GOT3 (cell line): ENCODE results near the gene FARP2.

Experiments used
- DNase-seq: peaks from one replicate; lab custom pipeline; 2025; ENCODE audit warnings: mixed read lengths; lab: John Stamatoyannopoulos, UW

FARP2 gene

DNA sequence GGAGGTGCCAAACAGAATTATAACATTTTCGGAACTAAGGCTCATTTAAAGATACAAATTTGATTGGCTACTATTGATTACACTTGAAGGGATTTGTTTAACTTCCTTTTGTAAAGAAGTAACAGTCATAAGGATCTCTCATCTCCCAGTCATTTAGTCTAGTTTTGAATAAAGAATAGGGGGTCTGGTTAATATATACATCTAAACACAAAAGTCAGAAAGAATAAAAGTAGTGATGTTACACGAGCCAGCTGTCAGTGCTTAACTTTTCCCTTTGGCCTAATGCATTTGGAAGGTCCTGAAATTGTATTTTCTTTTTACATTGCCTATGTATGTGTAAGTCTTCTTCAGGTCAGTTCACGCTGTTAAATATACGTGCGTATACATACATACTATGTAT lies 32.3 kb upstream of the FARP2 start:
- no peak for DNase-seq

DNA sequence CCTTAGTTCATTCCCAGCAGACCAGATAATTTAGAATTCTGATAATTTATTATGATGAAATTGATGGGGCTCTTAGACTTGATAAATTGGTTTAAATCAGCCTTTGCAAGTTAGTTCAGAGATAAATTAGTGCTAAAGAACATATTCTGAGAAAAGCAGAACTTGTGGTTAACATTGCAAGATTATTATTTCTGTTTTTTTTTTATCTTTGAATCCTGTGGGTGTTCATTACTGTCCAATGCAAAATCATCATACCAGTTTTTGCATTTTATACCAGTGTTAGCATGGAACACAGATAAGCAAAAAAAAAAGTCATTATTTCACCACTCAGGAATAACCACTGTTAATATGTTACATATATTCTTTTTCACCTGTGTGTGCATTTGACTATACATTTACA lies 31.3 kb upstream of the FARP2 start:
- no peak for DNase-seq

DNA sequence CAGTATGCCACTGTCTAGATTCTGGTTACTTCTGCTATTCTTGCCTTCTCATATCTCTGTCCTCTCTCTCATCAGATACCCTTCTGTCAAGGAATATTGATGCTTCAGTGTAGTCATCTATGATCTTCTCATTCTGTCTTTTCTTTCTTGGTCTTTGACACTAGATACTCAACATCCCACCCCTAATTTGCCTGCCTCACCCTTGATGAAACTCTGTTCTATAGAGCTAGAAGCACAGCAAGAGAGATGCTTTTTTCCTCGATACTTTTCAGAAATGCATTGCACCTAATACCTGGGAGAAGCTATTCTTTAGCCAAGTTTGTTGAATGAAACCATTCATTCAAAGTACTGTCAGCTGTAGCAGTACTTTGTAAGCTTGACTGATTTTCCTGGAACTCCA lies 30.8 kb upstream of the FARP2 start:
- DNase-seq: no peak

DNA sequence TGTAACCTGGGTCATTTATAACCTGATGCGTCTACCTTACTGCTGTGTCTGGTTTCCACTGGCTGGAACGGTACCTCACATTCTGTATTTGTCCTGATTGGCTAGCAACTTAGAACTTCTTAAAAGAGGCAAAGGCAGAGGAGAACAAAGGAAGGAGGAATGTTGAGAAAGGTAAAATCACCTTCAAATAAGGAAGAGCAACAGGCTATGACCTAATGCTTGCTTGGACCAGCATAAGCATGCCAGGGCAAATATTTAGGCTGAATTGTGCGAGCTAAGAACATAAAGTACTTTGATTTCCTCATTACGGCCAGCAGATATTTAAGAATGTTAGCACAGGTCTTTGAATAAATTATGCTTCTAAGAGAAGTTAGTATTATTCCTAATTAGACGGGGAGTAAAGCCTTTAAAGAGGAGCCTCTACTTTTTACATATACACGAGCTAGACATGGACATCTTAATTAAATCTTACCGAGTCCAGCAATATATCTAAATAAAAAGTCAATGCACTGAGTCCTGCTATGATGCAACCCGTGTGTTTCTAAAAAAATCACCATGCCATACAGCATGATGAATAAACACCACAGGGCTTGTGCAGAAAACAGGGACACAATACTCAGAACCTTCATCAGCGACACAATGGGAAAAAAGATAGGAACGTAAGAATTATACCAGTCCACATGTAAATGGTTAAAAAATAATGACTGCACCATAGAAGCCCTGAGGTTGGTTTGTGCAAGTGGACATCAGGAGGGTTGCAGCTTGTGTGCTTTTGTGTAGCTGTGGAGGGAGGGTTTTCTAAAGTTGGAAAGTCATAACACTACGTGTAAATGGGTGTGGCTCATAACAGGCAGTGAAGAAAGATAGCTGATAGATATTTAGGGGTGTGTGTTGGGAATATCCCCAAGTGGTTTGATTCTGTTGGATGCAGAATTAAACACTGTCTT lies 26.1 kb upstream of the FARP2 start:
- no peak for DNase-seq

DNA sequence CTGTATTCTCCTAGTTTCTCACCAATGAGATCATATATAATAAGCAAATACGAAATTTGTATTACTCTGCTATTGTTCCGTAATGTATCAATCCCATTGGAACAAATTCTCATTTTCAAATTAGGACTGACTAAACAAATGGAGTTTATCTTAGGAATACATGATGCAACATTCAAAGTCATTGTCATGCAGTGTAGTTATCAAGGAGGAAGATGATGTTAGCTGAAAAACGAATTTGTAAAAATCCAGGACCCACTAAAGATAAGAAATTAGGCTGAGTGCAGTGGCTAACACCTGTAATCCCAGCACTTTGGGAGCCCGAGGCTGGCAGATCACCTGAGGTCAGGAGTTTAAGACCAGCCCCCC lies 25.5 kb upstream of the FARP2 start:
- no peak for DNase-seq

DNA sequence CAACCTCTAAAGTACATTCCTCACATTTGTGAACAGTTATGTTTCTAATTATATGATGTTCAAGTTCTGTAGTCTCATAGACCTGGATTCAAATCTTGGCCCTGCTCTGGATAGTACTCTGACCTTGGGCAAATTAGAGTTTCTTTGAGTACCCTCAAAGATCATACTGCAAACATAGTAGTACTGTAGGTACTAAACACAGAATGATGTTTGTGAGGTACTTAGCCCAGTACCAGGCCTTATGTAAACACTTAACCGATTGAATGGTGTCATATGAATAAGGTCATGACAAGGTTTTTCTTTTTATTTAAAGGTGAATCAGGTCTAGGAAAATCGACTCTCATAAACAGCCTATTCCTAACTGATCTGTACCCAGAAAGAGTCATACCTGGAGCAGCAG lies 21.3 kb upstream of the FARP2 start:
- no peak for DNase-seq

DNA sequence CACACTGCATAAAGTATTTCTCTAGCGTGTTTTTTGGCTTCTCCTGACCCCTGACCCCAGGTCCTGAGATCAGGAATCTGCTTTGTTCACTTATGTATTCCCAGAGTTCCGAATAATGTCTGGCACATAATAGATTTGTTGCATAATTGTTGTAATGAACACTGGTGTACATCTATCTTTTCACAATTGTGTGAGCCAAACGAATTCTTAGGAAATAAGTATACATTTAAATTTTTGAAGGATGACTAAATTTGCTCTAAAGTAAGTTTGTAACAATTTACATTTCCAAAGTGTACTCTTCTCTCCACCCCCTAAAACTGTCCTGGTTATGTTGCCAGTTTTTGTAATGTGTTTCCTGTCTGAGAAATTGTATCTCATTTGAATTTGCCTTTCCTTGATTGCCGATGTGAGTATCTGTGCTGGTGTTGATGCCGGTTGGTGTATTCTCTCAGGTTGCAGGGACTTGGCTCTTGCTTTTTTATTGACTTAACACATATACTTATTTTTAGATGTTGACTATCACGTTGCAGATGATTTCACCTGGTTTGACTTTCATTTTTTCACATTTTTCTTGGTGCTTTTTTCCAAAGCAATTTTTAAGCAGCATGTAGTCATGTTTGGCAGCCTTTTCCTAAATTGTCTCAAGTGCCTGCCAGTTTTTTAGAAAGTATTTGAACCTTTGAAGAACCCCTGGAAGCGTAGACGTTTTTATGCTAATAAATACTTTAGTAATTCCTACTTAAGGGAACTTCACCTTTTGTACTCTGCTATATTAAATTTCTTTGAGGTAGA lies 16.1 kb upstream of the FARP2 start:
- no peak for DNase-seq

DNA sequence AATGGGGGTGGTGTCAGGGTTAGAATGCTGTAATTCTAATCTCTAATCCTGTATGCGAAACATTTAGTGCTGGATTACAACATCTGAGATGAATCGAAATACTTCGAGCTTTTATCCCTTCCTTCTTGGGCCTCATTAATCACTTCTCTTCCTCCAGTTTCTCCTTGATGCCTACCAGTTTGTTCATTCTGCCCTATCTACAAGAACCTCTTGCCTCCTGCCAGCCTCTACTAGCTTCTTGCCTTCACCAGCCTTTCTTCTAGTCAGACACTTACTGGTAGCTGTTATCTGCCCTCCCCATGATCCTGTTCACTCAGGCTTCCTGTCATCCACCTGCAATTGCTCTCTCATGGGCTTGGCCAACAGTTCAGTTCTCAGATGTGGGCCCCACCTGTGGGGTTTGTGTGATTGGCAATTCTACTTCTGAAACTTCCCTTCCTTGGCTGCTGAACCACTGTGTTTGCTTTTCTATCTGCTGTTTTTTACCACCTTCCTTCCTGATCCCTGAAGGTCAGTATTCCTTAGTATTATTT lies 15.4 kb upstream of the FARP2 start:
- DNase-seq: no peak

DNA sequence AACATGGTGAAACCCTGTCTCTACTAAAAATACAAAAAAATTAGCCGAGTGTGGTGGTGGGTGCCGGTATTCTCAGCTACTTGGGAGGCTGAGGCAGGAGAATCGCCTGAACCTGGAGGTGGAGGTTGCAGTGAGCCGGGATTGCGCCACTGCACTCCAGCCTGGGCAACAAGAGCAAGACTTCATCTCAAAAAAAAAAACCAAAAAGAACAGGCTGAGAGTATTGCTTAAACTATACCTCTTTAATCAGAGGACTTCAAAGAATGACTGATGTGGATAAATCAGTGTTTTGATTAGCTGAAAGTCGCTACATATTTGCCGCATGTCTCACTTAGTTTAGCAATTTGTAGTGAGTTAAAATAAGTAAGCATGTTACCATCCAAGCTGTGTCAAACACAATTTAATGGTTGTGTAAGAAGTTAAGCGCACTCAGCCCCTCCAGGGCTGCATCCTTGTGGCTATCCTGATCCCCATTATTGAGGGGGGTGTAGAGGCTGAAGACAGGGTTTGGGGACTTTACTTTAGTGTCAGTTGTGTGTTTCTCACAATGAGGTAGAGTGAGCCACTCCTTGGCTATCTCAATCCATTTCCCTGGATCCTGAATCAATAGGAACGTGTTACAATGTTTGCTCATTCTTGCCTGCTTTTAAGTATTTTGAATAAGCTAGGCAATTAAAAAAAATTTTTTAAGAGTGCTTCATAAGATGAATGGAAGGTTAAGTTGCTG lies 11.0 kb upstream of the FARP2 start:
- DNase-seq: no peak

DNA sequence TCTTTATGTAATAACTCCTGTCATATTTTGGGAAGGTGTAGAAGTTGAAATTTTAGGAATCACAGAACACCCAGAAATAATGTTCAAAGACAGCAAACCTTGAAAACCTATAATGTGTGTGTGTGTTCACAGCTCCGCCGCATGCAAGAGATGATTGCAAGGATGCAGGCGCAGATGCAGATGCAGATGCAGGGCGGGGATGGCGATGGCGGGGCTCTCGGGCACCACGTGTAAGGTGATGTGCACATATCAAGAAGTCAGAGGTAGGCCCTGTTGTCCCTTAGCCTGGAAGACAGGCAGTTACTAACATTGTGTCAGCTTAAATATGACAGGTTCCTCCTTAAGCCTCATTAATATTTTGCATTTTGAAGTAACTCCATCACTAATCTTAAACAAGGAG lies 6.1 kb upstream of the FARP2 start:
- DNase-seq: no peak

DNA sequence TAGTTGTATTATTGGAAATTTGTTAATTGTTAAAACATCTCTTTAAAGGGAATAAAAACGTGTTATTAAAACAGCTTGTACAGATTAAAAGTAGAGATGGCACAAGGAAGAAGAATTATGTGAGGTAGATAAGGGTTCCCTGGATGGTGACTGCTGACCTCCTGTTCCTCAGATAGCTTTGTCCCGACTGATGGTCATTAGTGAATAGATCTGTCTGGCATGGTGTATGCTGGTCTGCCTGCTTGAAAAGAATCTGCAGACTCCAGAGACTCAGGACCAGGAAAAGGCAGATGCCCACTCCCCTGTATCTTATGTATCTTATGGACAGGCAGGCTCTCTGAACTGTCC lies 5.6 kb upstream of the FARP2 start:
- no peak for DNase-seq

DNA sequence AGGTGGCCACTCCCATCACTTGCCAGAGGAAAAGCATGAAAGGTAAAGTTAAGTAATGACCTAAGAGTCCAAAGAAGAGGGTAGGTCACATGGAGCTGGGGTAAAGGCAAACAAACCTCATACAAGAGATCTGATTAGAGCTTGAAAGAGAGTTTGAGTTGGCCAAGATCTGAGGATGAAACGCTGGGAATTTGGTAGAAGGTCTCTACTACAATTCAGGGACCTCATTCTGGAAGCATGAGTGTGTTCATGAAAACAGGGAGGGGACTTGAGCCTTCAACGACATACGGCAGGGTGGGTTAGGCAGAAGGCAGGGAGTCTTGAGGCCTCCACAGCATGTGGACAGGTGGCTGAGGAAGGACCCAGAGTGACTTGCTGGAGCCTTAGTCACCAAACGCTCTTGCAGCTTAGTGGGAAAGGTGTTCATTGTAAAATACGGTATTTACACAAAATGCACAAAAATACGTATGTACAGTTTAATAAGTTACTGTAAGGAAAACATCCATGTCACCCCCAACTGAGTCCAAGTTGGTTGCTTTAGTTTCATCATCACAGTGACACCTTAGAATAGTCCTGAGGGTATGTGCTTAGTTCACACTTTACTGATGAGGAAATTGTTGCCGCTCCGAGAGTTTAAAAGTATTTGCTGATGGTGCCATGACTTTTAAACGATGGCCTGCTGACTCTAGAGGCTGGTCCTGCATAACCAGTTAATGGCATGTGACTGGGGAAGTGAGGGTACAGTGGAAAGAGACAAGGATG lies 5.0 kb upstream of the FARP2 start:
- DNase-seq: no peak

DNA sequence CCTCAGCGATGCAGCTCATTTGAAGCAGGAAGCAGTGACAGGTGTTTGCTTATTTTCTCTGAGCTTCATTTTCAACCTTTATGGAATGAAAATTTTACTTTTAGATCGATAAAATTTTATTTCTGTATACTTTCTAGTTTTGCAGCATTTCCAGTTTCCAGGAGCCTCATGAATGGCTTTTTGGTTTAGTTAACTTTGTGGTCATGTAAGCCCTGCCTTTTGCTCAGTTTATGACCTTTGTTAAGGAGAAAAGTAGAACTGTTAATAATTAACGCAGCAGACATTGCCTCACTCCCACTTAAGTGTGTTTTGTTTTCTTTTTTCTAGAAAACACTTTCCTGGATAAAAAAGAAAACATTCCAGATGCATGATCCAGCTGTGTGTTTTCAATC lies 4.4 kb upstream of the FARP2 start:
- no peak for DNase-seq

DNA sequence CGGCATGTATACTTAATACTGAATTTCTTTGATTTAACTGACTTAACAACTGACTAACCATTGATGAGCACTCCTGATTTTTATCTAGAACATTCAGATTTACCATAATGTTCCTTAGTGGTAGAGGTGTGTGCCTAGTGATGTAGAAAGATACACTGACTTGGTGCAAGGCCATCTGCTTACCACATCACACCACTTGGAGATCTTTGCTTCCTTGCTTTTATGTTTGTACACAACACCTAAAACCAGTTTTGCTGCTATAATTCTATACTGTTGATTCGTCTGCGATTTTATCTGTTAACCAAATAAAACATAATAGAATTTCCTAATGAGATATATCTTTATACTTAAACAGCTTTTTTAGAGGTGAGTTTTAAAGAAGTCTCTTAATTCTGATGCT lies 3.9 kb upstream of the FARP2 start:
- DNase-seq: no peak

DNA sequence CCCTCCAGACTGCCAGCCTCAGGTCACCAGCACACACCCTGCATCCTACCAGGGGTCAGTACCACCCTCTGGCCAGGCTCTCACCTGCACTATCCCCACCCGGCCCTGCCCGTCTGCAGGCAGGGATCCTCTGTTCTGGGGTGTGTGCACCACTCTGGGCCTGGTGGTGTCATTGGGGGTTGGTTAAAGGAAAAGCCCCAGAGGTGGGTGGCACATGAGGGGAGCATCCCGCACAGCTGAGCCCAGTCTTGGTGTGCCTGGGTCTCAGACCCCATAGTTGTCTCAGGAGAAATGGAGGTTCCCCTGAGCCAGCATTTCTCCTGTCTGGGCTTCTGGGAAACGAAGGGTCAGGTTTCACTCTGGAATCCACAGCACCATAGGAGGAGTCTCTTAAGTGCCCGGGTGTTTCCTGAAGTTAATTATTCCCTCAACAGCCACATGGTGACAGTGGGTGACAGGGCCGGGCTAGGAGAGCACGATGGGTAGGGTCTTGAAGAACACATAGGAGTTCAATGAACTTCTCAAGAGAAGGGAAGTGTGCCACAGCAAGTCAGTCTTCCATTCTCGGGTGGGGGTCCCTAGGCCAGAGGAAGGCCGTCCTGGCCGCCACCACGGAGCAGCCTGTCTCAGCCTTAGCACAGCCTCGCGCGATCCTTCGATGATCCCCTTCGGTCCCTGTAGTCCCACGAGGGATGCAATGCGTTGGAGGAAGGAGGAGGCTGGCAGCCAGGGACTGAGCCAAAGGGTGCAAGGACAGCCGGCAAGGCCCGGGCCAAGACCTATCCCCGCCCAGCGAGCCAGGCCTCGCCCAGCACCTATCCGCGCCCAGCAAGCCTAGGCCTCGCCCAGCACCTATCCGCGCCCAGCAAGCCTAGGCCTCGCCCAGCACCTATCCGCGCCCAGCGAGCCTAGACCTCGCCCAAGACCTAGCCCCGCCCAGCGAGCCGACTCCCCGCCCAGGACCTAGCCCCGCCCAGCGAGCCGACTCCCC lies 1.1 kb upstream of the FARP2 start:
- no peak for DNase-seq

DNA sequence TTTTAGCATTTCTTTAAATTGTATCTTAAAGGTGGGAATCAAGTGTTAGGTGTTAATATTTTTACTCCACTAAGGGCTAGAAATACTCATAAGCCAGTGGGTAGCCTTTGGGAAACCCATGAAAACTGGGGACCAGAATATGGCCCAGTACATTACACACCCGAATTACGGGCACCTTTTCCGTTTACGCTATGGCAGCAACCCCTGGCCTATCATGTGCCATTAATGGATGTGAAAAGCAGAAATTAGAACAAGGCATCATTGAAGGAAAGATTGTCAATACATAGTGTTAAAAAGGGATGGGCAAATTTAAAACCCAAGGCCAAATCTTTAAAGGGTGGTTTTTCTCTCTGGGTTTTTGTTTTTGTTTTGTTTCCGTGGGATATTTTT lies 781 bp downstream of the FARP2 start:
- DNase-seq: no peak

DNA sequence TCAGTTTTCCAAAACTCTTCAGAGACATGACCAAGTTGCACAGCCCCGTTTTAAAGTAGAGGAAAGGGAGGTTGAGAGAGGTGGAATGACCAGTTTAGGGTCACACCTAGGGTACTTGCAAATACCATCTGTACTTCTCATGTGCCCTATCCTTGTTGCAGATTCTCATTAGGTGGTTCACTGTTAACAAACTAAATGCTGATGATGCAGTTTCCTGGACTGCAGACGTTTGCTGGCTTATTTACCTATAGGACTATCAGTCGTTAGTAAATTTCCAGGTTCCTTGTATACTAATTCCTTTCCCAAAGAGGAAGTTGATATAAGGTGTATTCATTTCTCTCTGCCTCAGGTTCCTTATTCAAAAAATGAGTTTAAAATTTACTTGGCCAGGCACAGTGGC lies 1.4 kb downstream of the FARP2 start:
- DNase-seq: no peak

DNA sequence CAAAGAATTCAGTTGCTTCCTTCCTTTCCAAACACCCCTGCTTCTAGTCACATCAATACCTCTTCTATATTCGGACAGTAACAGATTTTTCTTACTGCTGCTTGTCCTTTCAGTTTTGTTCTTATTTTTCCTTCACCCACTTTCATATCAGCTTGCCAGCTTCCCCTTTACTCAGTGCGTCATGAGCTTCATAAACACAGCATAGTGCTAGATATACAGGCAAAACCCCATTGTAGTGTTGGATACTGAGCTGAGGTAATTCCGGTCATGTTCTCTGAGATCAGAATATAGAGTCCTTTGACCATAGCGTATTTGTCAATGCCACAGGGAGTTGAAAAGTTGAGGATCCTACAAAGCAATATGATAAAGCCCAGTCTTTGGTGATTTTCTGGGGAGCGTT lies 2.4 kb downstream of the FARP2 start:
- no peak for DNase-seq

DNA sequence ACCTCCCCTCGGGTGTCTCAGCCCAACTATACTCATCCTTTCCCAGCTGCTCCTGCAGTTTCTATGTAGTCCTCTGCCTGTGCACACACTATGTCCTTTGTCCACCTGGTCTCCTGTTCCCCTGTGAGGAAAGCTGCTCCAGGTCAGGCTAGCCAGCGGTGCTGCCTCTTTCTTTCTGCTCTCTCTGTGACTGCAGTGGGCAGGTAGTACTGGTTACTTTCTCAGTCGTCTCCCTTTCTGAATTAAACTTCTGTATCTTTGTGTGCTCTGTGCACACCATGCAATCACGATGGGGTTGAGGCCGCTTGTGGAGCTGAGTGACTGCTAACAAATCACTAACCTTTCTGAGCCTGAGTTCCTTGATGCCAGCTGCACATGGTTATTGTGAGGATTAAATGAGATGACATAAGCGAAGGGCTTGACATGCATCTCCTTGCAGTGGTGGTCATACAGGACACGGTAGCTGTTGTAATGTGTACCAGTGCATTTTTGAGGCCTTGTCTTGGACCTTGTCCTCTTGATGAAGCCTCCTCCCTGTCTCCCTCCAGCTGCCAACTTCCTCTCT lies 3.5 kb downstream of the FARP2 start:
- no peak for DNase-seq

DNA sequence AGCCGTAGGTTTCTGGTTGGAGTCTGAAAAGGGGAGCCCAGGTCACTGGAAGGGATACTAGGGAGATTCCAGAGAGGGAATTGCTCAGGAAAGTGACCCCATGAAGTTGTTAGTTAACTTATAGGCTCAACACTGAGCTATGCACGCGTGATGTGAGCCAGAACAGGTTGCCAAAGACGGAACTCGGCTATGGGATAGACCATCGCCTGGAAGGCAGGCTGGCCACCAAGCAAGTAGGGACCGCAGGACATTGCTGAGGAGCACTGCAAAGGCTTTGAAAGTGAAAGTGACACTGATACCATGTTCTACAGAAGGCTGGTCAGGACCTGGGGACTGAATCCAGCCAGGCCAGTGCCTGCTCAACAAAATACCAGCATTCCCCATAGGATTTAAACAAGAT lies 7.3 kb downstream of the FARP2 start:
- DNase-seq: no peak
